Frontal cortex (tissue), 4 donors: ENCODE measurements around the gene MOB3B. TPM values are rescaled to one million over a fixed set of nuclear protein-coding genes. Genes with fewer than 3 reads are reported as not detected.

Source experiments
- DNase-seq, 2 donors: peaks; one replicate each; pipeline ENCODE4 v3.0.0; 2012; ENCODE audit warnings: low spot score in 2 of 2
- FAIRE-seq: peaks from 2 replicates; lab custom pipeline; 2012; peaks lifted over from hg19 to GRCh38; lab: Jason Lieb, UNC
- total RNA-seq: library from RNA; depleted of rRNA; stranded (reverse); fragments of >200 nt; gene quantifications from one replicate; pipeline ENCODE4 v1.2.3, GENCODE V29; 2014
- donor health status: control.
- donor health status: control.
- donor health status: control.

Gene MOB3B
- total RNA-seq, 1 donor from 2014 or later: 2.9 TPM

DNA sequence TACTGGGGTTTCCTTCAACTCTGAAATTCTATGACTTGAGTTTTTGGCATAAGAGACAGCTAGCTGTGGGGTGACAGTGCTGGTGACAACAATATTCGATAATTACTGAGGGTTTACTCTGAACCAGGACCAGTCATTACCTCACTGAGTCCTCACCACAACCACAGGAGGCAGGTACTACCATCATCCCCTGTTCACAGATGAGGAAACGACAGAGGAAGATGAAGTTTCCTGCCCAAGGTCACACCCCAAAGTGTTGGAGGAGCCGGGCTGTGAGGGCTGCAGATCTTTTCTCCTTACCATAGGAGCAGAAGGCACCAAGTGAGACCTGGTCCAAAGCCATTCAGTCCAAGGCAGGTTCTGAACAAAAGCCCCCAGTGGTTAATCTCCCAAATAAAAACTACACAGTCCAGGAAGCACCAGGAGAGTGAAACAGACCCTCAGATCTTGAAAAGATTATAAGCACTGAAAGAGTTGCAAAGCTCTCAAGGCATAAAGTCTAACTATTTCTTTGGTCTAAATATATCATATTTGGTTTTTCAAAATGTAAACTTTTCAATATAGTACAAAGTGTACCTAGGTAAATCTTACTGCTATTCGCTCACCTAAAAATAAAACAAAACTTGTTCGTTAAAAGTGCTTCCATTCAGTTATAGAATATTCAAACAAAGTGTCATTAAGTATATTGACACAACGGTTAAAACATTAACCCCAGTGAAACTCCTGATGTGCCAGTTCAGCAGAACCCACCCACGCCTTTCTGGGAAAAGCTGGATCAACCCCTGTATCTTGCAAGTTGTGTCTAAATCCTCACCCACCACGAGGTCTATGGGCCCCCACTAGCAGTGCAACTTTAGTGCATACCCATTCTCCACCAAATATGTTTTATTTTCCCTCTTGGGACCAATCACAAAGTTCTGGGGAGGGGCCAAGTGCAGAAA lies 150.0 kb downstream of the MOB3B start:
- FAIRE-seq: no peak
- DNase-seq: no peak

DNA sequence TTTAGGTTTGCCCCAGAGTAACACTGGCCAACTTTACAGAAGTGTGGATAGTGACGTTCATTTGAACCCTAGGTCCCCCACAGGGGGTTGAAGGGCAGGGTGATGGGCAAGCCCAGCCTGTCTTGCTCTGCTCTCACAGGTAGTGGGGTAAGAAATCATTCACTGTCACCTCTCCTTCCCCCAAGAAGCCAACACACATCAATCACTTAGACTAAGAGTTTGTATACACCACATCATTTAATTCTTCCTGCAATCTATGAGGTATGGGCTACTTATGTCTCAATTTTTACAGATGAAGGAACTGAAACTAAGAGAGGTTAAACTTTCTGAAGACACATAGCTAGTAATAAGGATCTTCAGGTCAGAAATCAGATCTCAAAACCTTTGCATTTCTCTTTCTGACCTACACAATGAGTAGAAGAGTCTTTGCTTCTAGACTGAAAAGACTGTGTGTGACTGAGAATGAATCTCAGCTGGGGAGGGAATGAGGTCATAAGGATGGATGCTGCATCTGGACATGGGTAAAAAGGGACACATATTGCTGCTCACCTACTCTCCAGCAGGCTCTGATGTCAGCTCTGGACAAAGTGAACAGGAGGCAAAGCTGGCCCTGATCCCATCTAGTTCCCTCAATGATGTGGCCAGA lies 151.7 kb downstream of the MOB3B start:
- DNase-seq (no peak), FAIRE-seq (no peak)

DNA sequence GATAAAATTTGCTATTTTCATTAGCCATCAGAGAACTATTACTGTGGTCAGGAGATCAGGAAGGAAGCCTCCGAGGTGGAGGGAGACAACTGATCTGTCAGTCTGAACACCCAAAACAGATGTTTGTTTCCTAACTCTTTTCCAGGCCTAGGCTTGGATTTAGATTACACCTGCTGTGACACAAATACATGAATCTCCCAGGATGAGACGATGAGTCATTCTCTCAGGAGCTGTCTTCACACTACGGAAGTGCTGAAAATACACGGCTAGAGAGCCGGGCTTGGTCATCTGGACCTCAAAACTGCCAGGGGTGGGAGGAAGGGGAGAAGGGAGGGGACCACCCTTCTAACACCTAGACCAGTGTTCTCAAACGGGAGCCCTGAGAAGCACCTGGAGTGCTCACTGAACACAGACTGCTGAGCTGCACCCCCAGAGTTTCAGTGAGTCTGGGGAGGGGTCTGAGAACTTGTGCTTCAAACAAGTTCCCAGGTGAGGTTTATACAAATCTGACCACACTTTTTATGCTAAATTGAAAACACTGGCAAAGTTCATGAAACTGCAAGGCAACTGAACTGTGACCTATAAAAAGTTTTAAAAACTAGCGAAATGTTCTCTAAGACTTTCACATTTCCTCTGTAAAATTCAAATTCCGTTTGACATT lies 152.3 kb downstream of the MOB3B start:
- DNase-seq: no peak
- no peak for FAIRE-seq

DNA sequence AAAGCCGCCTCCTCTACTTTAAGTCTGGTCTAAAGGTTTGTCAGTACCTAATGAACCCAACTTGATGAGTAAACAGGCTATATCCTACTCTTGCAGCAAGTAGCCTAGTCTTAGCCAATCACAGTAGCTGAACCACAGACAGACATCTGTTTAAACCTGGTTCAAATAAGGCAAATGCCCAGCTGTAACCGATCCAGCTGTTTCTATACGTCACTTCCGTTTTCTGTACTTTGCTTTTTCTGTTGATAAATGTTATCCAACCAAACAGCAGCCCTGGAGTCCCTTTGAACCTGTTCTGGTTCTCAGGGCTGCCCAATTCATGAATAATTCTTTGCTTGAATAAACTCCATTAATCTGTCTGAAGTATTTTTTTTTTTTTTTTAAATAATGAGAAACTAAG lies 155.8 kb downstream of the MOB3B start:
- DNase-seq (no peak), FAIRE-seq (no peak)

DNA sequence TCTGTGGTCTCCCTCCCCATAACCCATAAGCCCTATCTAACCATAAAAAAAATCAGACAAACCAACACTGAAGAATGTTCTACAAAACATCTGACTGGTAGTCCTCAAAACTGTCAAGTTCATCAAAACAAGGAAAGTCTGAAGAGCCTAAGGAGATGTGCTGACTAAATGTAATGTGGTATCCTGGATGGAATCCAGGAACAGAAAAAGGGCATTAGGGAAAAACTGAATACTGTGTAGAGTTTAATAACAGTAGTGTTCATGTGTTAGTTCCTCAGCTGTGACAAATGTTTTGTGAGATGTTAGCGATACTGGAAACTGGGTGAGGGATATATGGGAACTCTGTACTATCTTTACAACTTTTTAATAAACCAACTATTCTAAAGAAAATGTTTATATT lies 157.0 kb downstream of the MOB3B start:
- no peak for FAIRE-seq
- DNase-seq: no peak

DNA sequence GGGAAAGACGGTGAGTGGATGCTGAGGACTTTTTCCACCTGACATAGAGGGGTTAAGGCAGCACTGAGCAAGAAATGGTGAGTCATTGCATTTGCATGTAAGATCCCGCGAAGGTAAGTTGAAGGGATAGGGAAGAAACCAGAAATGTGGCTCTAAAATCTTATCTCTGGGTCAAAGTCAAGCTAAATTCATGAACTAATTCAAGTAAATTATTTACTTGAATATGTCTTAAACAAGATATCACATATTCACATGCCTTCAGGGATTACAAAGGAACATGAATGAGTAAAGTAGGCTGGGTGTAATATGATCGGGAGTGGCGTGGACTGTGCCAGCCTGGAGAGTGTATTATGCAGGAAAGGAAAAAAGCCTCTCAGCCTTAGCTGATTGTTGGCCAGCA lies 158.2 kb downstream of the MOB3B start:
- DNase-seq (no peak), FAIRE-seq (no peak)

DNA sequence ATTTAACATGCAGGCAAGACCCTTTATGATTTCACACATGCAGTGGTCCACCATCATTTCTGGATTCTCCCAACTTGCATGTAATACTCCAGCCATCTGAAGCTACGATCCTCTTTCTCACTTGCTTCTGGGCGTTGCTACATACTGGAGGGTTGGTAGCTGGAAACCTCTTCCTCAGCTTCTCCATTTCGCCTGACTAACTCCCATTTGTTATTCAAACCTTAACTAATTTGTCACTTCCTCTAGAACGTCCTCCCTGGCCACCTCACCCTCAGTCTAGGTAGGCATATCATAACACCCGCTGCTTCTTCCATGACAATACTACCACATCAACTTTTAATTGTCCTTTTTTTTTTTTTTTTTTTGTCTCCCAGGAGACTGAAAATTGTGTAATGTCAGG lies 160.0 kb downstream of the MOB3B start:
- FAIRE-seq: no peak
- no peak for DNase-seq

DNA sequence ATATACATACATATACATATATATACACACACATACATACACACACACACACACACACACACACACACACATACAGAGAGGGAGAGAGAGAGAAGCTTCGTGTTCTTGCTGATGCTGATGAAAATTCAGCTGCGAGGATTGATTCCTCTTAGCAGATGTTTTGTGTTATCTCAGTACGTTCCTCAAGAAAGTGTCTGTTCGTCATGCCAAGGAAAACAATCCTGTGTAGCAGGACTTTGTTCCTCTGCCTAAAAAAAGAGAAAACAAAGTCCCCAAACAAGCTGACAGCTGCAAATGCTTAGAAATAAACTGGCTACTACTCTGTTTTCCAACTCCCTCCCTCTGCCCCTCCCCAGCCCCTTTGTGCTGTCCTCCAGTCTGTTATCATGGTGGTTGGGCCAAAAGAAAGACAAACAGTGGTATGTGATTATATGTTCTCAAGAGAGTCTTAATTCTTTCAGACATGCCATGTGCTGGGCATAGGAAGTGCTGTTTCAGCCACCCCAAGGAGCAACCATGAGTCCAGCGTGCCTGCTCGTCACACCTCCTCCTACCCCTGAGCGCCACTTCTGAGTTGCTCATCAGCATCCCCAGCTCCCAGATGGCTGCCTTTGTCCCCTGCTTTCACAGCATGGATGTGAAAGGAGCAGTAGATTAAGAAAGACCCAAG lies 161.2 kb downstream of the MOB3B start:
- DNase-seq (no peak), FAIRE-seq (no peak)

DNA sequence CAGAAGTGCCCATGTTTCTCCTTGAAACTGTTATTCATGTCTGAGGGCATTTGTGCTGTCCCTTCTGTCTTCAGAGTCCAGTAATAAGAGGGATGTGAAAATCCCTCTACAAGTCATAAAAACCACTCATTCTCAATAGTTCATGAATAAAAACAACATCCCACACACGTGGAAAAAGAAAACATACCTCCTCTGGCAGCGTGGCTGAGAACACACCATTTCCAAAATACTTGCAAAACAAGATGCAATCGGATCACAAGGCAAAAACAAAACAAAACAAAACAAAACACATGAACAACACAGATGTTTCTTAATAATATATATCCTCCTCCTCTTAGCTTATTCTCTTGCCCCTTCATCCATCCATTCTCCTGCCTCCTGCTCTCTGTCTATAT lies 161.7 kb downstream of the MOB3B start:
- no peak for DNase-seq
- no peak for FAIRE-seq

DNA sequence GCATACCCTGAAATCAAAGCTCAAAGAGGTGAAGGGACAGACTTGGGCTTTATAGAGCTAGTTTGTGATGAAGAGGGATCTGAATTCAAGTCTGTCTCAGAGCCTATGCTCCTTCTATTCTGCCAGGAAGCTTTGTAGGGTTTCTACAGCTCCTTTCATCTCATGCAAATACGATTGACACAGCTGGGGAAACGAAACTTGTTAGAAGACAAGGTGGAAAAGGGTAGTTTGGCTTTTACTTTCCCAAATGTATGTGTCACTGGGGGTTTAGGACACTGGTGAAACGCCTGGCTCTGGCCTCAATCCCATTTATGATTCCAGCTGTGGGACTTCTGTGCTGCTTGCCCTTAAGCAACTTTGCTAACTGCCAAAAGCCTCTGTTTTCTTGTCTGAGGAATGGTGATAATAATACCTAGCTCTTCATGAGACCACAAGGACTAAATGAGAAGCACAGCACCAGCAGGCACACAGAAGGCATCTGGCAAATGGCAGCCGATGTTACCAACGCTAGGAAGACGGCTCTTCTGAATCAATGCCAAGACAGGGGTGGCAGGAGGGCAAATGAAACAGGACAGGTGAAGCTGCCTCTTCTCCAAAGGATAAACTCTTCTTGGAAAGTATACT lies 162.3 kb downstream of the MOB3B start:
- no peak for FAIRE-seq
- DNase-seq: no peak

DNA sequence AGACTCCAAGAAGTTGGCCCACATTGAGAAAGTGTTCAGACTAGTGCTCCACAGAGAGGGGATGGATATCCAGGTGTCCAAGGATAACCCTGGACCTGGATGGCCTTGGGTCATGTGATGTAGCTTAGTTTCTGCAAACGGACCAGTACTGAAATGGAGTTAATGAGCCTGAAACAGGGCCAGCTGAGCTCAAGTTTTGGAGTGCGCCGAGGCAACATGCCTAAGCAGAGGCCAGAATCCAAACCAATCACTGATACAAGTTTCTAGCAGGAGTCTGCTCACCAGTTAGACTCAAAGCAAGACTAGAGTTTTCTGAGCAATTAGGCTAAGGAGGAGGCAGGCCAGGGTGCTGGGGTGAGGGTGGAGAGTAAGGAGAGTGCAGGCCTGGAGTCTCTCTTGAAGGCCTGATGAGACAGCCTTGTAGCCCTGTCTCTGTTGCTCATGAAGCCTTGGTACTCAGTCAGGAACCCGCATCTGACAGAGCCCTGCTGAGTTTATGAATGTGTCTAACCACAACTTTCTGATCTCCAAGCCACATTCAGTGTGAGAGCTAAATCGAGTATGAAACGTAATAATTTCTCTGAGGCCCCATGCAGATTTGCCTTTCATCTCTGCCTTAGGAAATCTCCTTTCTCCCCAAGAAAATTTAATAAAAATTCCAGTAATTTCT lies 163.8 kb downstream of the MOB3B start:
- DNase-seq: no peak
- FAIRE-seq: no peak

DNA sequence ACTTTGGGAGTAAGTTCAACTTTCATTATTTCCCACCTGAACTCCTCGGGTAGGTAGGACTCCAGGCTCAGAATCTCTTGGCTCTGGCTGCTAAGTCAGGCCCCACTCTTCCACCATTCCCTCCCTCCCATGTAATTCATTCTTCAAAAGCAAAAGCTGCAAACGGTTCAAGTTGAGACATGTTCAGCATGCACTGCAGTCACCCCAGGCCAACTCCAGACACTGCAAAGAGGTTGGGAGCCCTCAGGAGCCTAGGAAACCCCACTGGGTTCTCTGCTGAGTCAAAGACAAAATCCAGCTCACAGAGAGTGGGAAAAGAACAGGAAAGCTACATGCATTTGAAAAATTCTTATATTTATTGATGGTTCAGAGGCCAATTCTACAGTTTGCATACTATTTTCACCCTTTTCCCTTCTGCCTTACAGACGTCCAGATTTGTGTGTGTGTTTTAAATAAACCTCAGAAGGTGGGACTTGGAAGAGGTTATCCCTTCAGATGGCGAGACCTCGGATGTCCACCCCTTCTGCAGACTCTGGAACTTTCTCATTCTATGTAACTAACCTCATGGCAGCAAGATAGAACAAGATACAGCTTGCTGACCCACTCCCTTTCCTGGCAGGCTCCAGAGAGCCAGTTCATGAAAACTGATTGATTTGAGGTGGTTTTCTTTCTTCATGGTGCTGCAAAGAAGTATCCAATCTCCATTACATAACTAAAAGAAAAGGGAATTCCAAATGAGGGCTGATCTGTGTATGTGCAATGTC lies 167.0 kb downstream of the MOB3B start:
- DNase-seq (no peak), FAIRE-seq (no peak)

DNA sequence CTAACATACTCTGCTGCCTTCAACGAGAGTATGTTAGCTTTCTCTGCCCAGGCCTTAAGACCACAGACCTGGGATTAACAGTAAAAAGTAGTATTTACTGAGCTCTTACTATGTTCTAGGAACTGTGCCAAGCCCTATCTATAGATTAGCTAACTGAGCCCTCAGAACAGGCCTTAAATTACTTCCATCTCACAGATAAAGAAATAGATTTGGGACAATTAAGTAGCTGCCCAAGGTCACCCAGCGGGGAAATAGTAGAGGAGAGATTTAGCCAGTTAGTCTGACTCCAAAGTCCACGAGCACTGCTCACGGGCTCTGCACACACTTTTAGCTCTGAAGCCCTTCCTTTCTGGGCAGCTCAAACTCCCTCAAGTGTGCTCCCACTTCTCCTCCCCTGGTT lies 168.1 kb downstream of the MOB3B start:
- DNase-seq (no peak), FAIRE-seq (no peak)

DNA sequence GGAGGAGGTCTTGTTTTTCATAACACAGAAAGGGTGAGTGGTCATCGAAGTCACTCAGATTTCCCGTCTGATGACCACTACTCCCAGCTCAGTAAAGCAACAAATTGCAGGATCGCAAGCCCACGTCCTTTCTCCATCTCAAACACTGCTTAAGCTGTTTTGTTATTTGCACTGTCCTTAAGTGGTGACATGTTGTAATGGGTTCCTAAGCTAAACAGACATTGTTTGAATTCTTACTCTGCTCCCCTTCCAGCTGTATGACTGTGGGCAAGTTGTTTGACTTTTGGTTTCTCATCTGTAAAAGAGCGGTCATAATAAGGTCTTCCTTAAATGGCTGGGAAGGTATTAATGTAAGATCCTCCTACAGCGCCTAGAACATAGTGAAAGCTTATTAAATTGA lies 169.9 kb downstream of the MOB3B start:
- FAIRE-seq (no peak), DNase-seq (no peak)

DNA sequence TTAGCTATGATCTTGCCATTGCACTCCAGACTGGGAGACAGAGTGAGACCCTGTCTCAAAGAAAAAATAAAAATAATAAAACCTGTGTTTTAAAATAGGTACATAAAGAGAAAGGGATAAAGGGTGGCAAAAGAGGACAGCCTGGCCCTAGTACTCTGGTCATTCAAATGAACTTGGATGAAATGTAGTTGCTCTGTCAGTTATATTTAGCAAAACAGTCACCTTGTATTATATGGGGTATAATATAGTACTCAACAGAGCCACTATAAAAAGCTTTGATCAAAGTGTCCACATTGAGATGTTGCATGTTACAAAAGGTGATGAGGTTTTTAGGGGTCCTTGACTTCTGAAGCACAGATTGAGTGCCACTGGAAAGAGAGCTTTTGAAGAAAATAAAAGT lies 171.6 kb downstream of the MOB3B start:
- FAIRE-seq (no peak), DNase-seq (no peak)

DNA sequence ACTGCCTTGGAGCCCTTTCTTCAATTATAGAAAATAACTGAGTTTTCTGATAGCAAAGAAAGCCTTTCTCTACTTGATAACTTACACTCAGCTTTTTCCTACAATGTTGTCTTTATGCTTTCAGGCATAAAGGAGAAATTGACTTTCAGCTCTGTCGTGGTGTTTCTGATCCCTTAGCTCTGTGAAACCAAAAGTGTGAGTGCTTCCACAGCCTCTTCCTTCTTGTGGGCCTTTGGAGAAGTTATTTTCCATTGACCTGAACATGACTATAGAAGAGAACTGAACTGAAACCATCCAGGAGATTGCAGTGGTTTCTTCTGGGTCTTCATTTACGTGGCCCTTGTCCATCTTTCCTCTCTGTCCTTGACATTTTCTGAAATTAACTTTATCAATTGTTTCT lies 173.2 kb downstream of the MOB3B start:
- FAIRE-seq (no peak), DNase-seq (no peak)

DNA sequence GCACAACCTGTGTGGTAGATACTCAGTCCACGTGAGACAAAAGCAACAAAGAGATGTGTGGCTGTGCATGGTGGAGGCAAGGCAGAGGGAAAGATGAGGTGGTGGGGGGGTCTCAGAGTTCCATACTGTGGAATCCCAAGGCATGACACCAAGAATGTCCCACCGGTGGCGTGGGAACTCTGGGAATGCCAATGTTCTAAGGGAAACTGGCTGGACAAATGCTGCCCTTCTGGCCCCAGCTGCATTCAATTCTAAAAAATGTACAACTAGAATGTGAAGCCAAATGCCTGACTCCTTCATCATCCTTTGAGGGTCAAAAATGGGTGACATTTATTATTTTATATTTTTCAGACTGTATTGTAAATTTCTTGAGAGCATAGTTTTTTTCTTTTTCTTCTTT lies 174.4 kb downstream of the MOB3B start:
- FAIRE-seq (no peak), DNase-seq (no peak)

DNA sequence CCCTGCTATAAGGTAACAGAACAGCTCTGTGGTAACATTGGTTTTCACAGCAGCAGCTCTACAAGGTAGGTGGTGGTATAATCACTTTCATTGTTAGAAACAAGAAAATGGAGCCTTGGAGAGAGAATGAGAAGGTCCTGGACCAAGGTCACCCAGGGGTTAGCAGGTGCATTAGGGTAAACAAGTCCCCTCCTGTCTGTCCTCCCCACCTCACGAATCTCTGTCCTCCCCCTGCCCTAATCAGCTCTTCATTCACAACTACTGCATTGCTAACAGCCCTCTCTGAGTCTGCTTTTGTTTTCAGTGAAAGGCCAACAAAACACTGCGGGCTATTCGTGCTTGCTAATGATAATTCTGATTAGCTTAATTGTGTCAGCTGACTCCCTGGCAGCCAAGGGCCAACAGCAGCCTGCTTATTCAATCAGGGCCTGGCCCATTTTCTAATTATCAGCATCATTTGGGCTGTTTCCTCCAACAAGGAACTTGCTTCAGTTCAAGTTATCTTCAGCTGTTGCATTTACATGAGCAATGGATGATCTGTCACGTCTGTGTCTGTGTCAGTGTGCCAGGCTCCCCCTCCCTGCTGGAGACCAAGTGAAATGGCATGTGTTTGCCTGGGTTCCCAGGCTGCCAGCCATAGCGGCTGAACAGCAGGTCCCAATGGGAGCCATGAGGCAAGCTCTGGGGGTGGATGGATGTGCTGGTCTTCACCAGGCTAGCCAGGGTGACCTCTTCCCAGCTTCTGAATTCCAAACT lies 176.0 kb downstream of the MOB3B start:
- FAIRE-seq (peak; percentile 37), DNase-seq (no peak)
